Suprapubic skin (tissue), 3 donors: ENCODE results near the gene HSPA5.

Source experiments
- CTCF ChIP-seq, 2 donors: fragments of 200-600 bp in 1 of 2; fragments of 450-650 bp in 1 of 2; sonication (generic) in 1 of 2; IDR thresholded peaks; one replicate each; pipeline ENCODE4 v1.5.1; 2016 to 2019; ENCODE audit warnings: antibody characterized with exemption in 2 of 2, mild to moderate bottlenecking in 1 of 2, moderate library complexity in 1 of 2
- EP300 ChIP-seq: sonication (generic); formaldehyde crosslinking; IDR thresholded peaks from one replicate; pipeline ENCODE4 v1.6.1; 2017; ENCODE audit warnings: antibody characterized with exemption
- POLR2A ChIP-seq, 2 donors: fragments of 450-650 bp; IDR thresholded peaks; one replicate each; pipeline ENCODE4 v1.6.1; 2017; ENCODE audit warnings: antibody characterized with exemption in 2 of 2, mild to moderate bottlenecking in 2 of 2, moderate library complexity in 2 of 2

DNA sequence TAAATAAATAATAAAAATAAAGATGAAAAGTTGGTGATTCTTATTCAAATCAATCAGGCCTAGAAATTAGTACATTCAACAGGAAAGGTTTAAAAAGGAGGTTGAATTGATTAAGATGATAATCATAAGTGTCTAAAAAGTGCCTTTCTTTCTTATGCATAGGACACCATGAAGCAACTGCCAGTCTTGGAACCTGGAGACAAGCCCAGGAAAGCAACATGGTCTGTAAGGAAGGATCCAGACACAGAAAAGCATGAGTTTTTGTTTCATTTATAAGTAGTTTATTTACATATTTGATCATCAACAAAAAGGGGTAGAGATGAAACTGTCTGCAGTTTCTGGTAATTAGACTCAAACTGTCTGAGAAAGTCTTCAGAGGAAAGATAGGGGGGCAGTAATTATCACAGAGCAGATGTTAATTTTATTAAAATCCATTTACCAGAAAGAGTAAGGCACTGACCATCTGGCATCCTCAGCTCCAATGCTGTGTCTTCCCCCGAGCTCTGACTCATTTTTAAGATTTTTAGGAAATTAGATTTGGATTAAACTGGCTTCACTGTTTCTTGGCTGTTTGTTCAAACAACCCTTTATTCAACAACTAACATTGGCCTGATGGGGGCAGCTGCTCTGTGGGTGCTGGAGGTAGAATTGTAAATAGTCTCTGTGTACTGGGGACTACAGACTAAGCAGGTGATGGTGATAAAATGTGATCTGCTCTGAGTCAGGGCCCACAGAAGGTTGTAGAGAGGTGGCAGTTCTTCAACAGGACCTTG, 38.1 kb downstream of the HSPA5 start:
- no peak for TF ChIP-seq EP300
- no peak for TF ChIP-seq CTCF (IDR thresholded peaks at IDR 0.05)
- TF ChIP-seq POLR2A (IDR thresholded peaks at IDR 0.05): no peak
